BE2C (cell line): Measurements from ENCODE around the gene EYA2.
"Not testable (repeated sequence)": the region's sequence is repeated elsewhere in the genome, so short reads cannot be mapped to it uniquely, and the experiment has no call there.

ENCODE experiments used
- DNase-seq: peaks from one replicate; pipeline ENCODE4 v3.0.0-alpha.2; 2020
- H3K27me3 ChIP-seq: fragments of 250-450 bp; sonication (Bioruptor Pico); 2 replicates; pipeline ENCODE4 v1.5.1; 2020; ENCODE audit warnings: mild to moderate bottlenecking
- H3K36me3 ChIP-seq: fragments of 250-450 bp; sonication (Bioruptor Pico); 2 replicates; pipeline ENCODE4 v1.5.1; 2020; ENCODE audit warnings: mild to moderate bottlenecking
- H3K4me1 ChIP-seq: fragments of 250-450 bp; sonication (Bioruptor Pico); 2 replicates; pipeline ENCODE4 v1.5.1; 2020
- H3K4me3 ChIP-seq: 2 replicates; pipeline ENCODE4 v1.5.1; 2011; ENCODE audit warnings: low read depth, low read length
- H3K9me3 ChIP-seq: fragments of 250-450 bp; sonication (Bioruptor Pico); 2 replicates; pipeline ENCODE4 v1.5.1; 2020
- CTCF ChIP-seq: IDR thresholded peaks from 2 replicates; pipeline ENCODE4 v1.5.1; 2012; ENCODE audit warnings: mild to moderate bottlenecking, low read depth, low read length

The EYA2 gene

GRCh38 chr20:47198254-47198671 is 303.6 kb downstream of the EYA2 start:
- TF ChIP-seq CTCF = no peak
- H3K9me3 ChIP-seq = no peaks in the 10 kb centered on the region
- no peaks in the 10 kb centered on the region for H3K27me3 ChIP-seq
- DNase-seq = no peak
- H3K4me3 ChIP-seq = no peak overlapping the region
- no peaks in the 10 kb centered on the region for H3K36me3 ChIP-seq
- no peaks in the 10 kb centered on the region for H3K4me1 ChIP-seq

GRCh38 chr20:47198996-47199552 is 304.4 kb downstream of the EYA2 start:
- no peak for TF ChIP-seq CTCF
- Histone ChIP-seq H3K36me3 (no peaks in the 10 kb centered on the region), H3K27me3 (no peaks in the 10 kb centered on the region), H3K9me3 (no peaks in the 10 kb centered on the region), H3K4me3 (no peak overlapping the region), H3K4me1 (no peaks in the 10 kb centered on the region)
- DNase-seq = no peak

- H3K4me1 ChIP-seq = no peaks in the 10 kb centered on the region
- TF ChIP-seq CTCF = no peak
- DNase-seq = no peak
- H3K27me3 ChIP-seq = no peaks in the 10 kb centered on the region
- H3K4me3 ChIP-seq = no peak overlapping the region
- H3K36me3 ChIP-seq = no peaks in the 10 kb centered on the region
- no peaks in the 10 kb centered on the region for H3K9me3 ChIP-seq
Observed at GRCh38 chr20:47201074-47201730, 306.6 kb downstream of the EYA2 start.

- DNase-seq = no peak
- H3K4me1 ChIP-seq = no peaks in the 10 kb centered on the region
- TF ChIP-seq CTCF = no peak
- peaks cover 1% of the 10 kb centered on the region for H3K36me3 ChIP-seq
- no peaks in the 10 kb centered on the region for H3K9me3 ChIP-seq
- H3K27me3 ChIP-seq = no peaks in the 10 kb centered on the region
- H3K4me3 ChIP-seq = no peak overlapping the region
Observed at GRCh38 chr20:47202733-47203667, 308.4 kb downstream of the EYA2 start.

- no peaks in the 10 kb centered on the region for H3K27me3 ChIP-seq
- H3K4me1 ChIP-seq = no peaks in the 10 kb centered on the region
- H3K36me3 ChIP-seq = peaks cover 13% of the 10 kb centered on the region
- DNase-seq = no peak
- no peak overlapping the region for H3K4me3 ChIP-seq
- H3K9me3 ChIP-seq = no peaks in the 10 kb centered on the region
- no peak for TF ChIP-seq CTCF
Observed at GRCh38 chr20:47204008-47204849, 309.6 kb downstream of the EYA2 start.

- not testable (repeated sequence) for H3K27me3 ChIP-seq, DNase-seq, H3K9me3 ChIP-seq, H3K4me3 ChIP-seq, H3K4me1 ChIP-seq
- peaks cover 19% of the 10 kb centered on the region for H3K36me3 ChIP-seq
Observed at GRCh38 chr20:47204850-47205122, 310.1 kb downstream of the EYA2 start.
